Left lung (tissue), 10 donors: ENCODE measurements around the gene PEPD. TPM values are rescaled to one million over a fixed set of nuclear protein-coding genes. Genes with fewer than 3 reads are reported as not detected.
A peak's percentile ranks its signal among the peaks of the same experiment; 100 is the strongest.

Experiments used
- ATAC-seq: fragments of 200-7000 bp; cut with Tn5 transposase; one replicate; pipeline ENCODE4 v1.9.1; 2020; ENCODE audit warnings: moderate library complexity
- DNase-seq, 4 donors: peaks; one replicate each; pipeline ENCODE4 v3.0.0-alpha.2; 2013 to 2020
- H3K27ac ChIP-seq, 2 donors: fragments of 200-600 bp; sonication (generic) in 1 of 2; one replicate each; pipeline versions ENCODE4 v1.5.0 to v1.8.0; 2020 to 2021
- H3K27me3 ChIP-seq, 2 donors: fragments of 200-600 bp; sonication (generic) in 1 of 2; one replicate each; pipeline versions ENCODE4 v1.5.0 to v1.8.0; 2020 to 2021
- H3K36me3 ChIP-seq, 2 donors: fragments of 200-600 bp; sonication (generic) in 1 of 2; one replicate each; pipeline versions ENCODE4 v1.5.0 to v1.8.0; 2020 to 2021
- H3K4me1 ChIP-seq, 2 donors: fragments of 200-600 bp; one replicate each; pipeline ENCODE4 v1.8.0; 2021
- H3K4me3 ChIP-seq, 2 donors: fragments of 200-600 bp; sonication (generic) in 1 of 2; one replicate each; pipeline versions ENCODE4 v1.5.0 to v1.8.0; 2020 to 2021; ENCODE audit warnings: mild to moderate bottlenecking in 1 of 2
- H3K9me3 ChIP-seq, 2 donors: fragments of 200-600 bp; sonication (generic) in 1 of 2; one replicate each; pipeline versions ENCODE4 v1.5.0 to v1.8.0; 2020 to 2021
- CTCF ChIP-seq, 2 donors: fragments of 200-600 bp; sonication (generic) in 1 of 2; IDR thresholded peaks; one replicate each; pipeline versions ENCODE4 v1.5.0 to v1.8.0; 2021; ENCODE audit warnings: antibody characterized with exemption in 2 of 2
- intact Hi-C, 2 donors: fragments of 100-400 bp; cut with DNase I; formaldehyde crosslinking; loops; one replicate each; pipeline versions ENCODE4 v1.11.2 to v1.14.2; 2022
- polyA plus RNA-seq, 6 donors: library from polyadenylated mRNA; unstranded; fragments of 120-200 nt; gene quantifications; one replicate each; pipeline ENCODE4 v1.2.1, GENCODE V29; 2013; ENCODE audit not compliant: insufficient read length in 6 of 6
- total RNA-seq, 2 donors: library from RNA; stranded (reverse); fragmentation: NEBNext Ultra II Directional; extraction: Animal tissue kit (Norgen Biotek cat#: 25700); gene quantifications; one replicate each; pipeline ENCODE4 v1.2.1, GENCODE V29; 2021
- donor health status: DM: no; HTN: yes; CAD: no.
- donor health status: DM: no; HTN: no; CAD: no.

Gene PEPD
- total and polyA plus RNA-seq, 8 donors = 41.2 to 90.1 (median 46.2) TPM

GRCh38 chr19:33471111-33471996 is 50.2 kb downstream of the PEPD start:
- DNase-seq (peak in 1 of 4 donors; percentile 21), ATAC-seq (no peak)
- Histone ChIP-seq H3K36me3 (peaks cover 0 to 10% of the 10 kb centered on the region in 2 donors), H3K9me3 (no peaks in the 10 kb centered on the region), H3K4me3 (no peak overlapping the region), H3K4me1 (no peaks in the 10 kb centered on the region), H3K27me3 (no peaks in the 10 kb centered on the region), H3K27ac (no peak overlapping the region)
- TF ChIP-seq CTCF (IDR thresholded peaks at IDR 0.05) = no peak
- intact Hi-C loops = no loop called here

- H3K4me1 ChIP-seq = no peaks in the 10 kb centered on the region
- no peaks in the 10 kb centered on the region for H3K27me3 ChIP-seq
- no peaks in the 10 kb centered on the region for H3K9me3 ChIP-seq
- no peak for TF ChIP-seq CTCF (IDR thresholded peaks at IDR 0.05)
- DNase-seq = peak in 1 of 4 donors; percentile 15
- H3K4me3 ChIP-seq = no peak overlapping the region
- H3K27ac ChIP-seq = no peak overlapping the region
- peaks cover 0 to 10% of the 10 kb centered on the region in 2 donors for H3K36me3 ChIP-seq
- intact Hi-C loops = no loop called here
- ATAC-seq = no peak
These were observed 50.9 kb downstream of the PEPD start for GRCh38 chr19:33470686-33471085.

- intact Hi-C loops = no loop called here
- Histone ChIP-seq H3K4me3 (no peak overlapping the region), H3K9me3 (no peaks in the 10 kb centered on the region), H3K27ac (no peak overlapping the region), H3K4me1 (no peaks in the 10 kb centered on the region), H3K36me3 (peaks cover 0 to 8% of the 10 kb centered on the region in 2 donors), H3K27me3 (no peaks in the 10 kb centered on the region)
- no peak for TF ChIP-seq CTCF (IDR thresholded peaks at IDR 0.05)
- ATAC-seq = no peak
- DNase-seq = peak in 1 of 4 donors; percentile 37
These were observed 51.6 kb downstream of the PEPD start for GRCh38 chr19:33470040-33470330.

GRCh38 chr19:33469171-33470039 is 52.2 kb downstream of the PEPD start:
- no peak overlapping the region for H3K4me3 ChIP-seq
- ATAC-seq (no peak), DNase-seq (peak in 1 of 4 donors; percentile 33)
- no peak for TF ChIP-seq CTCF (IDR thresholded peaks at IDR 0.05)
- H3K27me3 ChIP-seq = no peaks in the 10 kb centered on the region
- no peaks in the 10 kb centered on the region for H3K4me1 ChIP-seq
- peaks cover 0 to 4% of the 10 kb centered on the region in 2 donors for H3K36me3 ChIP-seq
- H3K9me3 ChIP-seq = no peaks in the 10 kb centered on the region
- no peak overlapping the region for H3K27ac ChIP-seq
- intact Hi-C loops = no loop called here
